SJCRH30 (cell line): Measurements from ENCODE around the gene HSDL1. TPM values are rescaled to one million over a fixed set of nuclear protein-coding genes. Genes with fewer than 3 reads are reported as not detected.
"Not testable (repeated sequence)": the region's sequence is repeated elsewhere in the genome, so short reads cannot be mapped to it uniquely, and the experiment has no call there.

Source experiments
- DNase-seq, 2 experiments: peaks; one replicate each; pipeline ENCODE4 v3.0.0-alpha.2; 2015 to 2020
- H3K27ac ChIP-seq: fragments of 250-450 bp; sonication (Bioruptor Pico); 2 replicates; pipeline ENCODE4 v1.5.1; 2020; ENCODE audit warnings: mild to moderate bottlenecking, moderate library complexity
- H3K27me3 ChIP-seq: fragments of 250-450 bp; sonication (Bioruptor Pico); 2 replicates; pipeline ENCODE4 v1.5.1; 2020; ENCODE audit warnings: mild to moderate bottlenecking, moderate library complexity
- H3K36me3 ChIP-seq: fragments of 250-450 bp; sonication (Bioruptor Pico); 2 replicates; pipeline ENCODE4 v1.5.1; 2020; ENCODE audit warnings: mild to moderate bottlenecking, moderate library complexity
- H3K4me1 ChIP-seq: fragments of 250-450 bp; sonication (Bioruptor Pico); 2 replicates; pipeline ENCODE4 v1.5.1; 2020; ENCODE audit warnings: mild to moderate bottlenecking, moderate library complexity
- H3K4me3 ChIP-seq: fragments of 250-450 bp; sonication (Bioruptor Pico); 2 replicates; pipeline ENCODE4 v1.5.1; 2020; ENCODE audit warnings: mild to moderate bottlenecking, moderate library complexity
- H3K9me3 ChIP-seq: fragments of 250-450 bp; sonication (Bioruptor Pico); replicated peaks from 2 replicates; pipeline ENCODE4 v1.5.1; 2020; ENCODE audit warnings: mild to moderate bottlenecking, moderate library complexity
- total RNA-seq: library from RNA; depleted of rRNA; stranded (reverse); fragments of >200 nt; shearing (Covaris generic); gene quantifications from 2 replicates; pipeline ENCODE4 v1.2.3, GENCODE V29; 2014

The HSDL1 gene
- total RNA-seq, 1 experiment from 2014 or later: 22.1 TPM

GRCh38 chr16:84111949-84112348, 33.0 kb downstream of the HSDL1 start:
- H3K36me3 ChIP-seq, H3K9me3 ChIP-seq, DNase-seq, H3K4me1 ChIP-seq, H3K4me3 ChIP-seq, H3K27me3 ChIP-seq, H3K27ac ChIP-seq: not testable (repeated sequence)

GRCh38 chr16:84111525-84111924, 33.5 kb downstream of the HSDL1 start:
- no peaks in the 10 kb centered on the region for H3K9me3 ChIP-seq
- no peak overlapping the region for H3K4me3 ChIP-seq
- no peaks in the 10 kb centered on the region for H3K4me1 ChIP-seq
- no peak overlapping the region for H3K27ac ChIP-seq
- DNase-seq: no peak
- H3K27me3 ChIP-seq: no peaks in the 10 kb centered on the region
- H3K36me3 ChIP-seq: no peaks in the 10 kb centered on the region

GRCh38 chr16:84110527-84110926, 34.5 kb downstream of the HSDL1 start:
- no peak for DNase-seq
- Histone ChIP-seq H3K4me3 (no peak overlapping the region), H3K9me3 (no peaks in the 10 kb centered on the region), H3K27ac (no peak overlapping the region), H3K4me1 (no peaks in the 10 kb centered on the region), H3K27me3 (no peaks in the 10 kb centered on the region), H3K36me3 (no peaks in the 10 kb centered on the region)

- Histone ChIP-seq H3K4me1 (no peaks in the 10 kb centered on the region), H3K27me3 (no peaks in the 10 kb centered on the region), H3K27ac (no peak overlapping the region), H3K36me3 (no peaks in the 10 kb centered on the region), H3K9me3 (no peaks in the 10 kb centered on the region), H3K4me3 (no peak overlapping the region)
- no peak for DNase-seq
Measured at GRCh38 chr16:84109598-84110335, 35.2 kb downstream of the HSDL1 start.

- H3K9me3 ChIP-seq: no peaks in the 10 kb centered on the region
- no peak overlapping the region for H3K4me3 ChIP-seq
- no peak overlapping the region for H3K27ac ChIP-seq
- H3K4me1 ChIP-seq: no peaks in the 10 kb centered on the region
- no peak for DNase-seq
- H3K36me3 ChIP-seq: no peaks in the 10 kb centered on the region
- H3K27me3 ChIP-seq: no peaks in the 10 kb centered on the region
Measured at GRCh38 chr16:84107921-84108320, 37.1 kb downstream of the HSDL1 start.

- DNase-seq: no peak
- Histone ChIP-seq H3K4me1 (no peaks in the 10 kb centered on the region), H3K4me3 (no peak overlapping the region), H3K27me3 (no peaks in the 10 kb centered on the region), H3K36me3 (no peaks in the 10 kb centered on the region), H3K9me3 (no peaks in the 10 kb centered on the region), H3K27ac (no peak overlapping the region)
Measured at GRCh38 chr16:84105948-84106740, 38.8 kb downstream of the HSDL1 start.

- H3K27me3 ChIP-seq: no peaks in the 10 kb centered on the region
- H3K36me3 ChIP-seq: no peaks in the 10 kb centered on the region
- no peaks in the 10 kb centered on the region for H3K9me3 ChIP-seq
- no peak for DNase-seq
- no peak overlapping the region for H3K4me3 ChIP-seq
- H3K4me1 ChIP-seq: no peaks in the 10 kb centered on the region
- H3K27ac ChIP-seq: no peak overlapping the region
Measured at GRCh38 chr16:84105301-84105815, 39.6 kb downstream of the HSDL1 start.

GRCh38 chr16:84104231-84104630, 40.7 kb downstream of the HSDL1 start:
- Histone ChIP-seq H3K4me3 (no peak overlapping the region), H3K27ac (no peak overlapping the region), H3K27me3 (no peaks in the 10 kb centered on the region), H3K9me3 (no peaks in the 10 kb centered on the region), H3K36me3 (no peaks in the 10 kb centered on the region), H3K4me1 (peaks cover 2% of the 10 kb centered on the region; the same call in 1 of the 2 replicates)
- no peak for DNase-seq

- DNase-seq: no peak
- H3K4me3 ChIP-seq: no peak overlapping the region
- no peaks in the 10 kb centered on the region for H3K27me3 ChIP-seq
- H3K36me3 ChIP-seq: no peaks in the 10 kb centered on the region; the same call in 1 of the 2 replicates
- H3K27ac ChIP-seq: no peak overlapping the region
- H3K4me1 ChIP-seq: peaks cover 2% of the 10 kb centered on the region; the same call in 1 of the 2 replicates
- no peaks in the 10 kb centered on the region for H3K9me3 ChIP-seq
Measured at GRCh38 chr16:84103678-84104077, 41.3 kb downstream of the HSDL1 start.

- no peak for DNase-seq
- H3K4me3 ChIP-seq: no peak overlapping the region
- H3K27me3 ChIP-seq: no peaks in the 10 kb centered on the region
- no peak overlapping the region for H3K27ac ChIP-seq
- H3K36me3 ChIP-seq: no peaks in the 10 kb centered on the region; the same call in 1 of the 2 replicates
- H3K9me3 ChIP-seq: no peaks in the 10 kb centered on the region
- H3K4me1 ChIP-seq: peaks cover 2% of the 10 kb centered on the region; the same call in 1 of the 2 replicates
Measured at GRCh38 chr16:84098939-84099338, 46.0 kb downstream of the HSDL1 start.

GRCh38 chr16:84096447-84097005, 48.5 kb downstream of the HSDL1 start:
- Histone ChIP-seq H3K27me3 (no peaks in the 10 kb centered on the region), H3K4me3 (no peak overlapping the region), H3K36me3 (no peaks in the 10 kb centered on the region; the same call in 1 of the 2 replicates), H3K4me1 (peaks cover 2% of the 10 kb centered on the region; the same call in 1 of the 2 replicates), H3K9me3 (no peaks in the 10 kb centered on the region), H3K27ac (no peak overlapping the region)
- no peak for DNase-seq

GRCh38 chr16:84095466-84095865, 49.5 kb downstream of the HSDL1 start:
- Histone ChIP-seq H3K36me3 (no peaks in the 10 kb centered on the region; the same call in 1 of the 2 replicates), H3K4me1 (peaks cover 2% of the 10 kb centered on the region; the same call in 1 of the 2 replicates)
- no peak for DNase-seq

GRCh38 chr16:84093879-84094270, 51.1 kb downstream of the HSDL1 start:
- no peak overlapping the region for H3K27ac ChIP-seq
- H3K27me3 ChIP-seq: no peaks in the 10 kb centered on the region
- no peak for DNase-seq
- no peaks in the 10 kb centered on the region for H3K4me1 ChIP-seq
- no peaks in the 10 kb centered on the region; the same call in 1 of the 2 replicates for H3K36me3 ChIP-seq
- no peaks in the 10 kb centered on the region for H3K9me3 ChIP-seq
- H3K4me3 ChIP-seq: no peak overlapping the region

More at GRCh38 chr16:84095466-84095865, 49.5 kb downstream of the HSDL1 start:
- H3K27me3 ChIP-seq: no peaks in the 10 kb centered on the region
- H3K9me3 ChIP-seq: no peaks in the 10 kb centered on the region
- H3K27ac ChIP-seq: no peak overlapping the region
- H3K4me3 ChIP-seq: no peak overlapping the region

GRCh38 chr16:84093120-84093878, 51.7 kb downstream of the HSDL1 start:
- no peak for DNase-seq

More at GRCh38 chr16:84093120-84093878, 51.7 kb downstream of the HSDL1 start:
- Histone ChIP-seq H3K36me3 (no peaks in the 10 kb centered on the region; the same call in 1 of the 2 replicates), H3K27ac (no peak overlapping the region), H3K4me3 (no peak overlapping the region), H3K9me3 (no peaks in the 10 kb centered on the region), H3K27me3 (no peaks in the 10 kb centered on the region), H3K4me1 (no peaks in the 10 kb centered on the region)
